ENCODE measurements around the gene SMYD3. TPM values are rescaled to one million over a fixed set of nuclear protein-coding genes. Genes with fewer than 3 reads are reported as not detected.
"Not testable (repeated sequence)": the region's sequence is repeated elsewhere in the genome, so short reads cannot be mapped to it uniquely, and the experiment has no call there.

The SMYD3 gene
- total and polyA plus RNA-seq, 2 donors (not counting 1 experiment from before 2014, with no cell fraction given) = 69.4 to 83.1 TPM

DNA sequence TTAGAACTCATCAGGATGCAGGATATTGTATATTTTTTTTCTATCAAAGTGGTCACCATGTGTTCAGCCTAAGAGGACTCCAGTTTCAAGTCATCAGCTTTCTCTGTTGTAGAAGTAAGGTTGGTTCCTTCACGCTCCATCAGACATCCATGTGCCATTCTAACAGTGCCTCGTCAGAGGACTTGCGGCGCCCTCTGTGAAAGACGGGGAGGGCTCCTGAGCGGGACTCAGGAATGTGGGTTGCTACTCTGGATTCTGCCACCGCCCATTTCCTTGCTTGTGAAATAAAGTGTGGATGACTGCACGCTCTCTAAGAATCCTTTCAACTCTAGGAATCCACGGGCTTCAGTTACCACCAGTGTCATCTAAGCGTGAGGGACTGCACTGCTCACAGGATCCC lies 758.8 kb downstream of the SMYD3 start:
- H4K20me1 ChIP-seq (ENCODE audit: control insufficient read depth, extremely low read depth, insufficient read depth, low read length) = no peaks in the 10 kb centered on the region
- no peak overlapping the region for H3K4me3 ChIP-seq (replicated peaks in 1 of 4; ENCODE audit: control extremely low read depth in 1 of 4, insufficient read depth in 1 of 4, low read depth in 3 of 4, low read length in 4 of 4)
- peak in 1 of 2 donors; percentile 67 for DNase-seq (ENCODE audit: low read depth in 2 of 2)
- no peak overlapping the region for H3K4me2 ChIP-seq (ENCODE audit: extremely low read depth, insufficient read depth, low read length)
- TF ChIP-seq EZH2 (IDR thresholded peaks at IDR 0.05; ENCODE audit: low read length, missing control alignments) (no peak), CTCF (conservative IDR thresholded peaks at IDR 0.05 in 1 of 2, IDR thresholded peaks at IDR 0.05 in 1 of 2; ENCODE audit: low read depth in 1 of 2, low read length in 2 of 2) (no peak)
- H3K79me2 ChIP-seq (ENCODE audit: control insufficient read depth, insufficient read depth, low read length) = no peaks in the 10 kb centered on the region
- H3K9me3 ChIP-seq (ENCODE audit: control insufficient read depth, insufficient read depth, low read depth, low read length) = no peaks in the 10 kb centered on the region
- H3K27me3 ChIP-seq (ENCODE audit: control insufficient read depth, insufficient read depth, low read length) = no peaks in the 10 kb centered on the region
- no peak overlapping the region for H3K9ac ChIP-seq (ENCODE audit: insufficient read depth, low read length)
- no peaks in the 10 kb centered on the region for H3K4me1 ChIP-seq (ENCODE audit: control insufficient read depth, extremely low read depth, insufficient read depth, low read length)
- H2AFZ ChIP-seq (ENCODE audit: low read length) = no peak overlapping the region
- no peak overlapping the region for H3K27ac ChIP-seq (ENCODE audit: insufficient read depth, low read length)
- no peaks in the 10 kb centered on the region for H3K36me3 ChIP-seq (ENCODE audit: control insufficient read depth, insufficient read depth, low read length)

DNA sequence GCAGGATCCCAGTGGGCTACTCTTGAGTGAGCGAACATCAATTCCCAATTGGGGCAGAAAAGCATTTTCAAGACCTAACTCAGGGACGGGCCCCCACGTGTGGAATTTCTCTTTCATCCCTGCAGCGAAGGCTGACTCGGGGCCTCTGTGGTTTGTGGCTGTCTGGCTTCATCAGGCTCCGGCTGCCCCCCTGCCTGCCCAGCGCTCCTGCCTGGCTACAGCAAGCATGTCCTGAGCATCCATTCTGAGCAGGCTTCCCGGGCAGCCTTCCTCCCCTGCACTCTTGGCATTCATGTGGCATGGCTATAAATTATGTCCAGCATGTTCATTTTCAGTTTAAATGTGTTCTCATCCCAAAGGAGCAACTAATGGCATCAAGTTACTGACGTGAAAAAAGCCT lies 764.2 kb downstream of the SMYD3 start:
- peak in 1 of 2 donors; percentile 90 for DNase-seq (ENCODE audit: low read depth in 2 of 2)
- Histone ChIP-seq H3K36me3 (ENCODE audit: control insufficient read depth, insufficient read depth, low read length) (no peaks in the 10 kb centered on the region), H3K9me3 (ENCODE audit: control insufficient read depth, insufficient read depth, low read depth, low read length) (no peaks in the 10 kb centered on the region), H3K79me2 (ENCODE audit: control insufficient read depth, insufficient read depth, low read length) (no peaks in the 10 kb centered on the region), H3K4me1 (ENCODE audit: control insufficient read depth, extremely low read depth, insufficient read depth, low read length) (no peaks in the 10 kb centered on the region), H2AFZ (ENCODE audit: low read length) (no peak overlapping the region), H4K20me1 (ENCODE audit: control insufficient read depth, extremely low read depth, insufficient read depth, low read length) (no peaks in the 10 kb centered on the region), H3K9ac (ENCODE audit: insufficient read depth, low read length) (no peak overlapping the region), H3K4me3 (replicated peaks in 1 of 4; ENCODE audit: control extremely low read depth in 1 of 4, insufficient read depth in 1 of 4, low read depth in 3 of 4, low read length in 4 of 4) (no peak overlapping the region), H3K27me3 (ENCODE audit: control insufficient read depth, insufficient read depth, low read length) (no peaks in the 10 kb centered on the region), H3K27ac (ENCODE audit: insufficient read depth, low read length) (no peak overlapping the region), H3K4me2 (ENCODE audit: extremely low read depth, insufficient read depth, low read length) (no peak overlapping the region)
- TF ChIP-seq CTCF (conservative IDR thresholded peaks at IDR 0.05 in 1 of 2, IDR thresholded peaks at IDR 0.05 in 1 of 2; ENCODE audit: low read depth in 1 of 2, low read length in 2 of 2) (no peak), EZH2 (IDR thresholded peaks at IDR 0.05; ENCODE audit: low read length, missing control alignments) (no peak)

- not testable (repeated sequence) for DNase-seq (ENCODE audit: low read depth in 2 of 2); H3K9me3 ChIP-seq (ENCODE audit: control insufficient read depth, insufficient read depth, low read depth, low read length); H3K4me2 ChIP-seq (ENCODE audit: extremely low read depth, insufficient read depth, low read length); H3K4me1 ChIP-seq (ENCODE audit: control insufficient read depth, extremely low read depth, insufficient read depth, low read length); H3K27ac ChIP-seq (ENCODE audit: insufficient read depth, low read length); H3K27me3 ChIP-seq (ENCODE audit: control insufficient read depth, insufficient read depth, low read length); H4K20me1 ChIP-seq (ENCODE audit: control insufficient read depth, extremely low read depth, insufficient read depth, low read length); H3K36me3 ChIP-seq (ENCODE audit: control insufficient read depth, insufficient read depth, low read length); H3K79me2 ChIP-seq (ENCODE audit: control insufficient read depth, insufficient read depth, low read length); H3K4me3 ChIP-seq (replicated peaks in 1 of 4; ENCODE audit: control extremely low read depth in 1 of 4, insufficient read depth in 1 of 4, low read depth in 3 of 4, low read length in 4 of 4); H2AFZ ChIP-seq (ENCODE audit: low read length); H3K9ac ChIP-seq (ENCODE audit: insufficient read depth, low read length)
Observed at GRCh38 chr1:245740336-245740735, 766.7 kb downstream of the SMYD3 start.
